ENCODE data around the gene KCND3.

- TF ChIP-seq CTCF (conservative IDR thresholded peaks at IDR 0.05; ENCODE audit: low read depth in 2 of 2): no peak
- TF ChIP-seq REST (IDR thresholded peaks at IDR 0.05; ENCODE audit: unreplicated experiment): no peak
- TF ChIP-seq EZH2 (IDR thresholded peaks at IDR 0.05; ENCODE audit: low read depth, unreplicated experiment): no peak
- TF ChIP-seq NANOG (IDR thresholded peaks at IDR 0.05; ENCODE audit: borderline replicate concordance): no peak
- TF ChIP-seq POLR2AphosphoS5 (IDR thresholded peaks at IDR 0.05; ENCODE audit: low read depth): no peak
- no peak for TF ChIP-seq STAT1 (IDR thresholded peaks at IDR 0.05; ENCODE audit: unreplicated experiment)
- TF ChIP-seq CREB1 (CRISPR knock-in tag; IDR thresholded peaks at IDR 0.05; ENCODE audit: low read depth): no peak
Observed at GRCh38 chr1:111903148-111903870, 86.2 kb downstream of the KCND3 start.
